Transverse colon (tissue), 4 donors: ENCODE results near the gene AP1S2.

Source experiments
- CTCF ChIP-seq, 5 experiments: fragments of 200-600 bp in 3 of 5; fragments of 450-650 bp in 2 of 5; sonication (generic) in 3 of 5; IDR thresholded peaks; 1 replicate in 2 of 5; 2 replicates in 3 of 5; pipeline ENCODE4 v1.5.1; 2016 to 2017; ENCODE audit warnings: antibody characterized with exemption in 5 of 5, inconsistent platforms in 3 of 5, mild to moderate bottlenecking in 2 of 5, moderate library complexity in 1 of 5
- POLR2A ChIP-seq: fragments of 450-650 bp; IDR thresholded peaks from one replicate; pipeline ENCODE4 v1.6.1; 2016; ENCODE audit warnings: antibody characterized with exemption, mild to moderate bottlenecking, moderate library complexity
- POLR2AphosphoS5 ChIP-seq, 3 donors: sonication (generic); formaldehyde crosslinking; IDR thresholded peaks; one replicate each; pipeline ENCODE4 v1.6.1; 2016; ENCODE audit warnings: antibody characterized with exemption in 3 of 3

DNA sequence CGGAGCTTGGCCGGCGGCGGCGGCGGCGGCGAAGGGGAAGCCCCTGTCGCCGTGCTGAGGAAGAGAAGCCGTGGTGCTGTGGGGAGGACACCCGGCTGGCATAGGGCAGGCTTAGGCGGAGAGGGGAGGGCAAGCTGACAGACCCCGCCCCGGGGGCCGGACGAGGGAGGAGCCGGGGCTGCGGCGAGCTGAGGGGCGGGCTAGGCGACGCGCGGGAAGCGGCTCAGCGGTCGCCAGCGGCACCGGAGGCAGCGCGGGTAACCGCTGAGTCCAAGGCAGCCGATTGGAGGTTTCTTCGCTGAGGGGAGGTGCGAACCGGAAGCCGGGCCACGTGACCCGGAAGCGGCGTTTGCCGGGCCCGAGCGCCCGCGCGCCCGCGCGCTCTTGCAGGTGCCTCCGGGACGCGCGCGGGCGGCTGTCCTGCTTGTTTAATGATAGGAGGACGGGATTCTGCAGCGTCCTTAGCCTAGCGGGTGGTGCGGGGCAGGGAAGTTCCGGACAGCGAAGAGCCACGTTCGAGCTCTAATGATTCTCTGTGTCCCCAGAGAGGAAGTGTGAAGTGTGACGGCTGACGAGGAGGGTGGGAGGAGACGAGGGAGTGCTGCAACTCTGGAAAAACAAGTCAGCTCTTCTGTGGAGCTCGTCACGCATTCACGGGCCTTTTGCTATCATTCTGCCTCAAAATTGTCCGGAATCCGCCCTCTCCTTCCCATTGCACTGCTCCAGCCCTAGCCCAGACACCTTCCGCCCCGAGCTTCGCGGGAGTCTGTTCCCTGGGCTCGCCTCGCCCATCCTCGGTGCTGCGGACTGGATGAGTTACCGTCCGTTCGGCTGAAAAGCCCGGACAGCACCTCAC lies at the start of gene AP1S2:
- TF ChIP-seq POLR2AphosphoS5 (IDR thresholded peaks at IDR 0.05) = peak; percentile 72 to 85 (median 75)
- TF ChIP-seq CTCF (IDR thresholded peaks at IDR 0.05) = no peak
- TF ChIP-seq POLR2A = peak; percentile 69
